ENCODE data around the gene SOX5.

DNA sequence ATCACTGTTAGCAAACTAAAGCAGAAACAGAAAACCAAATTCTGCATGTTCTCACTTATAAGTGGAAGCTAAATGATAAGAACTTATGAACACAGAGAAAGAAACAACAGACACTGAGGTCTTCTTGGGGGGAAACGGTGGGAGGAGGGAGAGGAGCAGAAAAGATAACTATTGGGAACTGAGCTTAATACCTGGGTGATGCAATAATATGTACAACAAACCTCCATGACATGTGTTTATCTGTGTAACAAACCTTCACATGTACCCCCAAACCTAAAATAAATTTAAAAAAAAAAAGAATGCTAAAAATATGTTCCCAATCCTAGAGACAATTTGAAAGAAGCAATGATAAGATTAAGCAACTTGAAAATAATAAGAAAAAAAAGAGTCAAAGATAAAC is 89.5 kb downstream of the SOX5 start:
- TF ChIP-seq BHLHE40 (IDR thresholded peaks at IDR 0.05; ENCODE audit: borderline replicate concordance) (no peak), NFRKB (IDR thresholded peaks at IDR 0.05) (no peak)
